Activated naive CD8-positive, alpha-beta T cell (primary cell): ENCODE results near the gene HEXIM1.
A peak's percentile ranks its signal among the peaks of the same experiment; 100 is the strongest.

Source experiments
- H3K27ac Mint-ChIP-seq: one replicate; pipeline ENCODE4 v1.8.0; 2021; ENCODE audit warnings: mixed read lengths
- H3K27me3 Mint-ChIP-seq: one replicate; pipeline ENCODE4 v1.8.0; 2021; ENCODE audit warnings: mixed read lengths
- H3K36me3 Mint-ChIP-seq: one replicate; pipeline ENCODE4 v1.8.0; 2021; ENCODE audit warnings: mixed read lengths
- H3K4me1 Mint-ChIP-seq: one replicate; pipeline ENCODE4 v1.8.0; 2021; ENCODE audit warnings: low read depth, mixed read lengths
- H3K4me3 Mint-ChIP-seq: one replicate; pipeline ENCODE4 v1.8.0; 2021; ENCODE audit warnings: mild to moderate bottlenecking, mixed read lengths
- H3K9me3 Mint-ChIP-seq: one replicate; pipeline ENCODE4 v1.8.0; 2021; ENCODE audit warnings: low read depth, mixed read lengths

HEXIM1 gene

GRCh38 chr17:45131616-45132319, 16.5 kb upstream of the HEXIM1 start:
- H3K36me3 Mint-ChIP-seq: no peaks in the 10 kb centered on the region
- H3K9me3 Mint-ChIP-seq: no peaks in the 10 kb centered on the region
- no peak overlapping the region for H3K27ac Mint-ChIP-seq
- peak overlapping the region; percentile 54 for H3K4me3 Mint-ChIP-seq
- H3K27me3 Mint-ChIP-seq: no peaks in the 10 kb centered on the region
- H3K4me1 Mint-ChIP-seq: peaks cover 20% of the 10 kb centered on the region

GRCh38 chr17:45132320-45132571, 16.0 kb upstream of the HEXIM1 start, which contains the start of gene PLCD3:
Gene PLCD3 (minus strand): TSS chr17:45132515. CDS start chr17:45132410, 105 bp downstream.
- Mint-ChIP-seq H3K4me3 (peak within 1 kb of the TSS; percentile 86), H3K36me3 (no peaks in the 10 kb centered on the region), H3K27ac (peak within 1 kb of the TSS; percentile 16), H3K9me3 (no peaks in the 10 kb centered on the region), H3K4me1 (peaks cover 21% of the 10 kb centered on the region), H3K27me3 (no peaks in the 10 kb centered on the region)

GRCh38 chr17:45132572-45133463, 15.5 kb upstream of the HEXIM1 start:
- peaks cover 23% of the 10 kb centered on the region for H3K4me1 Mint-ChIP-seq
- H3K9me3 Mint-ChIP-seq: no peaks in the 10 kb centered on the region
- peak overlapping the region; percentile 86 for H3K4me3 Mint-ChIP-seq
- H3K27me3 Mint-ChIP-seq: no peaks in the 10 kb centered on the region
- peak overlapping the region; percentile 16 for H3K27ac Mint-ChIP-seq
- no peaks in the 10 kb centered on the region for H3K36me3 Mint-ChIP-seq

- H3K4me3 Mint-ChIP-seq: peak within 1 kb of the TSS; percentile 88
- peak within 1 kb of the TSS; percentile 59 for H3K27ac Mint-ChIP-seq
- H3K36me3 Mint-ChIP-seq: no peaks in the 10 kb centered on the region
- H3K4me1 Mint-ChIP-seq: peaks cover 23% of the 10 kb centered on the region
- no peaks in the 10 kb centered on the region for H3K27me3 Mint-ChIP-seq
- H3K9me3 Mint-ChIP-seq: no peaks in the 10 kb centered on the region
These were observed 12.9 kb upstream of the HEXIM1 start, which contains the start of gene ACBD4 for GRCh38 chr17:45135192-45135977. Gene ACBD4 (plus strand): TSS chr17:45135687. CDS start chr17:45136145, 458 bp downstream.

- H3K4me3 Mint-ChIP-seq: peak overlapping the region; percentile 88
- no peaks in the 10 kb centered on the region for H3K27me3 Mint-ChIP-seq
- peak overlapping the region; percentile 59 for H3K27ac Mint-ChIP-seq
- H3K9me3 Mint-ChIP-seq: no peaks in the 10 kb centered on the region
- H3K4me1 Mint-ChIP-seq: peaks cover 24% of the 10 kb centered on the region
- no peaks in the 10 kb centered on the region for H3K36me3 Mint-ChIP-seq
These were observed 12.1 kb upstream of the HEXIM1 start for GRCh38 chr17:45135978-45136791.

GRCh38 chr17:45136846-45137560, 11.3 kb upstream of the HEXIM1 start:
- Mint-ChIP-seq H3K27ac (no peak overlapping the region), H3K4me1 (peaks cover 21% of the 10 kb centered on the region)

GRCh38 chr17:45137561-45138305, 10.5 kb upstream of the HEXIM1 start:
- Mint-ChIP-seq H3K4me1 (peaks cover 21% of the 10 kb centered on the region), H3K36me3 (no peaks in the 10 kb centered on the region), H3K9me3 (no peaks in the 10 kb centered on the region), H3K27me3 (no peaks in the 10 kb centered on the region), H3K4me3 (no peak overlapping the region), H3K27ac (no peak overlapping the region)

More at GRCh38 chr17:45136846-45137560, 11.3 kb upstream of the HEXIM1 start:
- H3K9me3 Mint-ChIP-seq: no peaks in the 10 kb centered on the region
- no peaks in the 10 kb centered on the region for H3K36me3 Mint-ChIP-seq
- H3K27me3 Mint-ChIP-seq: no peaks in the 10 kb centered on the region
- H3K4me3 Mint-ChIP-seq: peak overlapping the region; percentile 88

- H3K36me3 Mint-ChIP-seq: no peaks in the 10 kb centered on the region
- H3K4me1 Mint-ChIP-seq: peaks cover 24% of the 10 kb centered on the region
- no peaks in the 10 kb centered on the region for H3K27me3 Mint-ChIP-seq
- no peak overlapping the region for H3K4me3 Mint-ChIP-seq
- H3K27ac Mint-ChIP-seq: no peak overlapping the region
- H3K9me3 Mint-ChIP-seq: no peaks in the 10 kb centered on the region
These were observed 9.3 kb upstream of the HEXIM1 start for GRCh38 chr17:45138911-45139532.

- H3K27ac Mint-ChIP-seq: no peak overlapping the region
- no peaks in the 10 kb centered on the region for H3K27me3 Mint-ChIP-seq
- peaks cover 25% of the 10 kb centered on the region for H3K4me1 Mint-ChIP-seq
- no peaks in the 10 kb centered on the region for H3K9me3 Mint-ChIP-seq
- H3K4me3 Mint-ChIP-seq: no peak overlapping the region
- no peaks in the 10 kb centered on the region for H3K36me3 Mint-ChIP-seq
These were observed 8.7 kb upstream of the HEXIM1 start for GRCh38 chr17:45139533-45139920.

- peak overlapping the region; percentile 56 for H3K4me3 Mint-ChIP-seq
- no peaks in the 10 kb centered on the region for H3K9me3 Mint-ChIP-seq
- peaks cover 30% of the 10 kb centered on the region for H3K4me1 Mint-ChIP-seq
- no peaks in the 10 kb centered on the region for H3K27me3 Mint-ChIP-seq
- H3K27ac Mint-ChIP-seq: peak overlapping the region; percentile 34
- no peaks in the 10 kb centered on the region for H3K36me3 Mint-ChIP-seq
These were observed 5.1 kb upstream of the HEXIM1 start for GRCh38 chr17:45143094-45143670.

GRCh38 chr17:45143767-45144198, 4.5 kb upstream of the HEXIM1 start:
- peak overlapping the region; percentile 50 for H3K27ac Mint-ChIP-seq
- H3K36me3 Mint-ChIP-seq: no peaks in the 10 kb centered on the region
- no peaks in the 10 kb centered on the region for H3K27me3 Mint-ChIP-seq
- no peaks in the 10 kb centered on the region for H3K9me3 Mint-ChIP-seq
- peaks cover 30% of the 10 kb centered on the region for H3K4me1 Mint-ChIP-seq
- H3K4me3 Mint-ChIP-seq: peak overlapping the region; percentile 66

- H3K27ac Mint-ChIP-seq: peak overlapping the region; percentile 50
- H3K36me3 Mint-ChIP-seq: no peaks in the 10 kb centered on the region
- peak overlapping the region; percentile 66 for H3K4me3 Mint-ChIP-seq
- H3K4me1 Mint-ChIP-seq: peaks cover 30% of the 10 kb centered on the region
- no peaks in the 10 kb centered on the region for H3K9me3 Mint-ChIP-seq
- no peaks in the 10 kb centered on the region for H3K27me3 Mint-ChIP-seq
These were observed 3.9 kb upstream of the HEXIM1 start for GRCh38 chr17:45144199-45145034.
